Measurements from ENCODE around the gene GRAP.

Gene GRAP

GRCh38 chr17:18999394-18999793 is 47.4 kb downstream of the GRAP start:
- no peak overlapping the region for H3K9ac ChIP-seq (ENCODE audit: low read length)
- H3K27me3 ChIP-seq (ENCODE audit: control insufficient read depth, insufficient read depth, low read length), result no peaks in the 10 kb centered on the region
- no peak overlapping the region for H3K27ac ChIP-seq (ENCODE audit: low read depth, low read length)
- H3K9me3 ChIP-seq (ENCODE audit: control insufficient read depth, insufficient read depth, low read depth, low read length), result no peaks in the 10 kb centered on the region
- H3K4me3 ChIP-seq (ENCODE audit: low read depth, low read length), result no peak overlapping the region
- peaks cover 55% of the 10 kb centered on the region for H3K36me3 ChIP-seq (ENCODE audit: control insufficient read depth, insufficient read depth, low read length)
- peaks cover 17% of the 10 kb centered on the region for H3K4me1 ChIP-seq (ENCODE audit: control insufficient read depth, insufficient read depth, low read length)

- Histone ChIP-seq H3K36me3 (ENCODE audit: control insufficient read depth, insufficient read depth, low read length) (peaks cover 58% of the 10 kb centered on the region), H3K4me3 (ENCODE audit: low read depth, low read length) (no peak overlapping the region), H3K9ac (ENCODE audit: low read length) (no peak overlapping the region), H3K27me3 (ENCODE audit: control insufficient read depth, insufficient read depth, low read length) (no peaks in the 10 kb centered on the region), H3K27ac (ENCODE audit: low read depth, low read length) (no peak overlapping the region), H3K4me1 (ENCODE audit: control insufficient read depth, insufficient read depth, low read length) (peaks cover 19% of the 10 kb centered on the region), H3K9me3 (ENCODE audit: control insufficient read depth, insufficient read depth, low read depth, low read length) (no peaks in the 10 kb centered on the region)
Measured at GRCh38 chr17:18997650-18998196, 49.0 kb downstream of the GRAP start.

GRCh38 chr17:18996458-18996857 is 50.3 kb downstream of the GRAP start:
- Histone ChIP-seq H3K9ac (ENCODE audit: low read length) (no peak overlapping the region), H3K4me1 (ENCODE audit: control insufficient read depth, insufficient read depth, low read length) (peaks cover 11% of the 10 kb centered on the region), H3K4me3 (ENCODE audit: low read depth, low read length) (no peak overlapping the region), H3K27me3 (ENCODE audit: control insufficient read depth, insufficient read depth, low read length) (no peaks in the 10 kb centered on the region), H3K27ac (ENCODE audit: low read depth, low read length) (no peak overlapping the region), H3K36me3 (ENCODE audit: control insufficient read depth, insufficient read depth, low read length) (peaks cover 48% of the 10 kb centered on the region), H3K9me3 (ENCODE audit: control insufficient read depth, insufficient read depth, low read depth, low read length) (no peaks in the 10 kb centered on the region)

- H3K9ac ChIP-seq (ENCODE audit: low read length), result no peak overlapping the region
- peaks cover 44% of the 10 kb centered on the region for H3K36me3 ChIP-seq (ENCODE audit: control insufficient read depth, insufficient read depth, low read length)
- no peak overlapping the region for H3K4me3 ChIP-seq (ENCODE audit: low read depth, low read length)
- H3K9me3 ChIP-seq (ENCODE audit: control insufficient read depth, insufficient read depth, low read depth, low read length), result no peaks in the 10 kb centered on the region
- H3K4me1 ChIP-seq (ENCODE audit: control insufficient read depth, insufficient read depth, low read length), result peaks cover 6% of the 10 kb centered on the region; the same call in 1 of the 2 replicates
- no peaks in the 10 kb centered on the region for H3K27me3 ChIP-seq (ENCODE audit: control insufficient read depth, insufficient read depth, low read length)
- H3K27ac ChIP-seq (ENCODE audit: low read depth, low read length), result no peak overlapping the region
Measured at GRCh38 chr17:18995220-18995619, 51.5 kb downstream of the GRAP start.

- Histone ChIP-seq H3K27me3 (ENCODE audit: control insufficient read depth, insufficient read depth, low read length) (no peaks in the 10 kb centered on the region), H3K9me3 (ENCODE audit: control insufficient read depth, insufficient read depth, low read depth, low read length) (no peaks in the 10 kb centered on the region), H3K27ac (ENCODE audit: low read depth, low read length) (no peak overlapping the region), H3K36me3 (ENCODE audit: control insufficient read depth, insufficient read depth, low read length) (peaks cover 41% of the 10 kb centered on the region), H3K9ac (ENCODE audit: low read length) (no peak overlapping the region), H3K4me3 (ENCODE audit: low read depth, low read length) (no peak overlapping the region), H3K4me1 (ENCODE audit: control insufficient read depth, insufficient read depth, low read length) (peaks cover 6% of the 10 kb centered on the region; the same call in 1 of the 2 replicates)
Measured at GRCh38 chr17:18994631-18995030, 52.1 kb downstream of the GRAP start.

- peaks cover 42% of the 10 kb centered on the region for H3K36me3 ChIP-seq (ENCODE audit: control insufficient read depth, insufficient read depth, low read length)
- H3K9me3 ChIP-seq (ENCODE audit: control insufficient read depth, insufficient read depth, low read depth, low read length), result no peaks in the 10 kb centered on the region
- no peaks in the 10 kb centered on the region for H3K27me3 ChIP-seq (ENCODE audit: control insufficient read depth, insufficient read depth, low read length)
- peaks cover 6% of the 10 kb centered on the region; the same call in 1 of the 2 replicates for H3K4me1 ChIP-seq (ENCODE audit: control insufficient read depth, insufficient read depth, low read length)
- no peak overlapping the region for H3K27ac ChIP-seq (ENCODE audit: low read depth, low read length)
- no peak overlapping the region for H3K4me3 ChIP-seq (ENCODE audit: low read depth, low read length)
- no peak overlapping the region for H3K9ac ChIP-seq (ENCODE audit: low read length)
Measured at GRCh38 chr17:18993905-18994526, 52.7 kb downstream of the GRAP start.

GRCh38 chr17:18992454-18993130 is 54.2 kb downstream of the GRAP start:
- Histone ChIP-seq H3K4me1 (ENCODE audit: control insufficient read depth, insufficient read depth, low read length) (peaks cover 6% of the 10 kb centered on the region; the same call in 1 of the 2 replicates), H3K27me3 (ENCODE audit: control insufficient read depth, insufficient read depth, low read length) (no peaks in the 10 kb centered on the region), H3K9ac (ENCODE audit: low read length) (no peak overlapping the region), H3K4me3 (ENCODE audit: low read depth, low read length) (no peak overlapping the region), H3K36me3 (ENCODE audit: control insufficient read depth, insufficient read depth, low read length) (peaks cover 53% of the 10 kb centered on the region), H3K27ac (ENCODE audit: low read depth, low read length) (no peak overlapping the region), H3K9me3 (ENCODE audit: control insufficient read depth, insufficient read depth, low read depth, low read length) (no peaks in the 10 kb centered on the region)

GRCh38 chr17:18991531-18992315 is 55.0 kb downstream of the GRAP start:
- Histone ChIP-seq H3K36me3 (ENCODE audit: control insufficient read depth, insufficient read depth, low read length) (peaks cover 55% of the 10 kb centered on the region), H3K9me3 (ENCODE audit: control insufficient read depth, insufficient read depth, low read depth, low read length) (no peaks in the 10 kb centered on the region), H3K27ac (ENCODE audit: low read depth, low read length) (no peak overlapping the region), H3K4me1 (ENCODE audit: control insufficient read depth, insufficient read depth, low read length) (peaks cover 6% of the 10 kb centered on the region; the same call in 1 of the 2 replicates), H3K4me3 (ENCODE audit: low read depth, low read length) (no peak overlapping the region), H3K9ac (ENCODE audit: low read length) (no peak overlapping the region), H3K27me3 (ENCODE audit: control insufficient read depth, insufficient read depth, low read length) (no peaks in the 10 kb centered on the region)

GRCh38 chr17:18990331-18990730 is 56.4 kb downstream of the GRAP start:
- Histone ChIP-seq H3K27ac (ENCODE audit: low read depth, low read length) (no peak overlapping the region), H3K4me3 (ENCODE audit: low read depth, low read length) (no peak overlapping the region), H3K27me3 (ENCODE audit: control insufficient read depth, insufficient read depth, low read length) (no peaks in the 10 kb centered on the region), H3K36me3 (ENCODE audit: control insufficient read depth, insufficient read depth, low read length) (peaks cover 64% of the 10 kb centered on the region), H3K4me1 (ENCODE audit: control insufficient read depth, insufficient read depth, low read length) (peaks cover 6% of the 10 kb centered on the region; the same call in 1 of the 2 replicates), H3K9ac (ENCODE audit: low read length) (no peak overlapping the region), H3K9me3 (ENCODE audit: control insufficient read depth, insufficient read depth, low read depth, low read length) (no peaks in the 10 kb centered on the region)

- Histone ChIP-seq H3K4me1 (ENCODE audit: control insufficient read depth, insufficient read depth, low read length) (peaks cover under 1% of the 10 kb centered on the region; the same call in 1 of the 2 replicates), H3K27me3 (ENCODE audit: control insufficient read depth, insufficient read depth, low read length) (no peaks in the 10 kb centered on the region), H3K4me3 (ENCODE audit: low read depth, low read length) (no peak overlapping the region), H3K36me3 (ENCODE audit: control insufficient read depth, insufficient read depth, low read length) (peaks cover 73% of the 10 kb centered on the region), H3K9me3 (ENCODE audit: control insufficient read depth, insufficient read depth, low read depth, low read length) (no peaks in the 10 kb centered on the region), H3K27ac (ENCODE audit: low read depth, low read length) (no peak overlapping the region), H3K9ac (ENCODE audit: low read length) (no peak overlapping the region)
Measured at GRCh38 chr17:18988546-18989173, 58.1 kb downstream of the GRAP start.

Measured in HUES6 (cell line).